Progenitor cell of endocrine pancreas (in vitro differentiated cells): ENCODE data around the gene ADRA2C. TPM values are rescaled to one million over a fixed set of nuclear protein-coding genes. Genes with fewer than 3 reads are reported as not detected.
A peak's percentile ranks its signal among the peaks of the same experiment; 100 is the strongest.

Source experiments
- DNase-seq: peaks from one replicate; pipeline ENCODE4 v3.0.0; 2021; ENCODE audit warnings: low spot score; ENCODE audit not compliant: unreplicated experiment
- H3K27ac Mint-ChIP-seq: 2 replicates; pipeline ENCODE4 v1.8.0; 2021; ENCODE audit warnings: mild to moderate bottlenecking, moderate library complexity, mixed read lengths
- H3K27me3 Mint-ChIP-seq: 2 replicates; pipeline ENCODE4 v1.8.0; 2021; ENCODE audit warnings: mixed read lengths
- H3K36me3 Mint-ChIP-seq: 2 replicates; pipeline ENCODE4 v1.8.0; 2022; ENCODE audit warnings: mixed read lengths; ENCODE audit not compliant: insufficient read depth
- H3K4me1 Mint-ChIP-seq: 2 replicates; pipeline ENCODE4 v1.8.0; 2021; ENCODE audit warnings: low read depth, mixed read lengths
- H3K4me3 Mint-ChIP-seq: 2 replicates; pipeline ENCODE4 v1.8.0; 2021; ENCODE audit warnings: low read depth, mild to moderate bottlenecking, moderate library complexity, mixed read lengths
- H3K9me3 Mint-ChIP-seq: 2 replicates; pipeline ENCODE4 v1.8.0; 2021; ENCODE audit warnings: low read depth, mixed read lengths
- total RNA-seq: library from RNA; stranded (reverse); gene quantifications from 2 replicates; pipeline ENCODE4 v1.2.1, GENCODE V29; 2021
- TF ChIP-seq, protein P1 (sequence below): fragments of 200-600 bp; sonication (generic); IDR thresholded peaks from one replicate; pipeline ENCODE4 v1.5.0; 2021; ENCODE audit warnings: antibody characterized with exemption, mild to moderate bottlenecking; ENCODE audit not compliant: unreplicated experiment

The ADRA2C gene
- total RNA-seq, 1 donor from 2014 or later = 3.0 TPM

DNA sequence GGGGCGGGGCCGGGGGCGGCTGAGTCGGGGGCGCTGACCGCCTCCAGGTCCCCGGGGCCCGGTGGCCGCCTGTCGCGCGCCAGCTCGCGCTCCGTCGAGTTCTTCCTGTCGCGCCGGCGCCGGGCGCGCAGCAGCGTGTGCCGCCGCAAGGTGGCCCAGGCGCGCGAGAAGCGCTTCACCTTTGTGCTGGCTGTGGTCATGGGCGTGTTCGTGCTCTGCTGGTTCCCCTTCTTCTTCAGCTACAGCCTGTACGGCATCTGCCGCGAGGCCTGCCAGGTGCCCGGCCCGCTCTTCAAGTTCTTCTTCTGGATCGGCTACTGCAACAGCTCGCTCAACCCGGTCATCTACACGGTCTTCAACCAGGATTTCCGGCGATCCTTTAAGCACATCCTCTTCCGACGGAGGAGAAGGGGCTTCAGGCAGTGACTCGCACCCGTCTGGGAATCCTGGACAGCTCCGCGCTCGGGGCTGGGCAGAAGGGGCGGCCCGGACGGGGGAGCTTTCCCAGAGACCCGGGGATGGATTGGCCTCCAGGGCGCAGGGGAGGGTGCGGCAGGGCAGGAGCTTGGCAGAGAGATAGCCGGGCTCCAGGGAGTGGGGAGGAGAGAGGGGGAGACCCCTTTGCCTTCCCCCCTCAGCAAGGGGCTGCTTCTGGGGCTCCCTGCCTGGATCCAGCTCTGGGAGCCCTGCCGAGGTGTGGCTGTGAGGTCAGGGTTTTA is 1.5 kb downstream of the ADRA2C start:
- peak overlapping the region; percentile 73 for H3K4me3 Mint-ChIP-seq
- TF ChIP-seq, protein P1, sequence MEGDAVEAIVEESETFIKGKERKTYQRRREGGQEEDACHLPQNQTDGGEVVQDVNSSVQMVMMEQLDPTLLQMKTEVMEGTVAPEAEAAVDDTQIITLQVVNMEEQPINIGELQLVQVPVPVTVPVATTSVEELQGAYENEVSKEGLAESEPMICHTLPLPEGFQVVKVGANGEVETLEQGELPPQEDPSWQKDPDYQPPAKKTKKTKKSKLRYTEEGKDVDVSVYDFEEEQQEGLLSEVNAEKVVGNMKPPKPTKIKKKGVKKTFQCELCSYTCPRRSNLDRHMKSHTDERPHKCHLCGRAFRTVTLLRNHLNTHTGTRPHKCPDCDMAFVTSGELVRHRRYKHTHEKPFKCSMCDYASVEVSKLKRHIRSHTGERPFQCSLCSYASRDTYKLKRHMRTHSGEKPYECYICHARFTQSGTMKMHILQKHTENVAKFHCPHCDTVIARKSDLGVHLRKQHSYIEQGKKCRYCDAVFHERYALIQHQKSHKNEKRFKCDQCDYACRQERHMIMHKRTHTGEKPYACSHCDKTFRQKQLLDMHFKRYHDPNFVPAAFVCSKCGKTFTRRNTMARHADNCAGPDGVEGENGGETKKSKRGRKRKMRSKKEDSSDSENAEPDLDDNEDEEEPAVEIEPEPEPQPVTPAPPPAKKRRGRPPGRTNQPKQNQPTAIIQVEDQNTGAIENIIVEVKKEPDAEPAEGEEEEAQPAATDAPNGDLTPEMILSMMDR = peak; percentile 53
- H3K27ac Mint-ChIP-seq = peak overlapping the region; percentile 92
- DNase-seq = no peak
- peaks cover 4% of the 10 kb centered on the region for H3K4me1 Mint-ChIP-seq
- H3K27me3 Mint-ChIP-seq = peaks cover 47% of the 10 kb centered on the region
- H3K36me3 Mint-ChIP-seq = no peaks in the 10 kb centered on the region
- no peaks in the 10 kb centered on the region for H3K9me3 Mint-ChIP-seq

DNA sequence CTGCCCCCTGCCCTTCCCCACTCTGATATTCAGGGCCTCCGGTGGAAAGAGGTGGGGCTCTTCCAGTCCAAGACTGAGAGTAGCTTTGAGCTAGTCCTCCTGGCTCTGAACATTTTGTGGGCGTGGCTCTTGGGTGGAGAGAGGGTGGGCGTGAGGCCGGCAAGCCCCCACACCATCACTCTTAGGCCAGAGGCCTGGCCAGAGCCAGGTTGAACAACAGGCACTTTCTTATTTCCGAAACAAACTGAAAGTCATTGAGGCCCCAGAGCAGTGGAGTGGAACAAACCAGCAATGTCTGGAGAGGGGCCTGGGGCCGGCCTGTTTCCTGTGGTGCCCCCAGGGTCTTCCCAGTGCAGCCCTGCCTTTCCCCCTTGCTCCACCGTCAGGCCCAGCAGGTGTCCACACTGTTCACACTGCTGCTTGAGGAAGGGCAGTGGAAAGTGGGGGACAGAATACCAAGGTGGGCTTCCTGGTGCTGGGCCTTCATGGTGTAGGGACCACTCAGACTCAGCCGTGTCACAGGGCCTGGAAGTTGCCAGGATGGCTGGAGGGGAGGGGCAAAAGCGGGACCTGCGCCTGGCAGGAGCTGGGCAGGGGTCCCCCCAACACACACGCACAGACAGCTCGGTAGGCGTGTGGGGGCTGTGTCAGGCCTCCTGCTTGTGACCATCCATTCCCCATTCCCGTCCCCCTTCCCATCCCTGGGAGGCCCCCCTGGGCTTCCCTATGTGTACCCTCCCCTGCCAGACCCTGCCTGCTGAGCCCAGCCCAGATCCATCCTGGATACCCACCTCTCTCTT is 2.9 kb downstream of the ADRA2C start:
- Mint-ChIP-seq H3K36me3 (no peaks in the 10 kb centered on the region), H3K4me1 (peaks cover 4% of the 10 kb centered on the region), H3K4me3 (no peak overlapping the region), H3K27ac (no peak overlapping the region), H3K27me3 (peaks cover 40% of the 10 kb centered on the region), H3K9me3 (no peaks in the 10 kb centered on the region)
- TF ChIP-seq, protein P1 = no peak
- no peak for DNase-seq

- Mint-ChIP-seq H3K27me3 (peaks cover 38% of the 10 kb centered on the region), H3K4me3 (no peak overlapping the region)
These were observed 3.5 kb downstream of the ADRA2C start for GRCh38 chr4:3769642-3770184.

DNA sequence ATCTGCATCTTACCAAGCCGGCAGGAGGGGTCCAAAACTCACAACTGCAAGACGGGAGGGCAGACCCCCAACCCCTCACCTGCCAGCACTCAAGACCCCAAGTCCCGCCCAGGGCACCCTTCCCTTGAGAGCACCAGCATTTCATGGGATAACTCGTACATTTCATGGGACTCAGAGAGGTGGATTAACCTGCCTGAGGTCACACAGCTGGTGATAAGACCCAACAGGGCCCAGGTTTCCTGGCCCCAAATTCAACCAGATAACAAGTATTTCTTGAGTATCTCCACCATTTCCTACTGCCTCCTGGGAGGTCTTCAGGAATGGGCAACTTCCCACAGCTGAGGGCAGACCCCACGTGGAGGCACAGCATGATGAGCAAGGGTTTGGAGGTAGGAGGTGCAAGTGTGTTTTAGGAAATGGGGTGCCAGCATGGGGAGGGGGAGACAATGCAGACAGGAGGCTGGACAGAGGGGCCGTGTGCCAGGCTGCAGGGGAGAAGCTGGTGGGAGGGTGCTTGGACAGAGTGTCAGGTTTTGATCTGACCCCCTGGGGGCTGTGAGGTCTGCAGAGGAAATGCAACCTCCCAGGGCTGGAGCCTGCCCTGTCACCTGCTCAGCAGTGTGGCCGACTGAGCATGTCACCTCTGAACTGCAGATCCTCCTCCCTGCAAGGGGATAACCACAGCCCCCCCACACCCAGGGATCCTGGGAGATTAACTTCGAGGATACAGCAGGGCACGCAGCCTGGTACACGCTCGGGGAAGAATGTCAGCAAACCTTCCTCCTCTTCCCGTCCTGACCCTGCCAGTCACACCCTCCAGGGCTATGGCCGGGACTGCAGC is 4.4 kb downstream of the ADRA2C start:
- H3K27me3 Mint-ChIP-seq = peaks cover 39% of the 10 kb centered on the region
- H3K4me3 Mint-ChIP-seq = no peak overlapping the region
- H3K36me3 Mint-ChIP-seq = no peaks in the 10 kb centered on the region
- H3K4me1 Mint-ChIP-seq = peaks cover 4% of the 10 kb centered on the region
- TF ChIP-seq, protein P1 = no peak
- no peaks in the 10 kb centered on the region for H3K9me3 Mint-ChIP-seq
- H3K27ac Mint-ChIP-seq = no peak overlapping the region
- no peak for DNase-seq

More at GRCh38 chr4:3769642-3770184, 3.5 kb downstream of the ADRA2C start:
- H3K36me3 Mint-ChIP-seq = no peaks in the 10 kb centered on the region
- no peak for DNase-seq
- H3K27ac Mint-ChIP-seq = no peak overlapping the region
- TF ChIP-seq, protein P1 = no peak
- no peaks in the 10 kb centered on the region for H3K9me3 Mint-ChIP-seq
- peaks cover 4% of the 10 kb centered on the region for H3K4me1 Mint-ChIP-seq
